Esophagus muscularis mucosa (tissue), 4 donors: Measurements from ENCODE around the gene MTX2. TPM values are rescaled to one million over a fixed set of nuclear protein-coding genes. Genes with fewer than 3 reads are reported as not detected.
"Not testable (repeated sequence)": the region's sequence is repeated elsewhere in the genome, so short reads cannot be mapped to it uniquely, and the experiment has no call there.

ENCODE experiments used
- DNase-seq: peaks from one replicate; pipeline ENCODE4 v3.0.0-alpha.2; 2017; ENCODE audit errors: extremely low spot score
- H3K27ac ChIP-seq, 4 donors: fragments of 200-600 bp; sonication (generic); replicated peaks in 1 of 4; 1 replicate in 3 of 4; 2 replicates in 1 of 4; pipeline ENCODE4 v1.5.1; 2016 to 2019; ENCODE audit warnings: mild to moderate bottlenecking in 1 of 4
- H3K27me3 ChIP-seq, 4 donors: fragments of 200-600 bp; sonication (generic); one replicate each; pipeline versions ENCODE4 v1.5.1 to v1.6.0; 2016 to 2019
- H3K36me3 ChIP-seq, 4 donors: fragments of 200-600 bp; sonication (generic); one replicate each; pipeline ENCODE4 v1.5.1; 2016 to 2019
- H3K4me1 ChIP-seq, 4 donors: fragments of 200-600 bp; sonication (generic); one replicate each; pipeline ENCODE4 v1.5.1; 2016 to 2019
- H3K4me3 ChIP-seq, 4 donors: fragments of 200-600 bp; sonication (generic); 1 replicate in 2 of 4; 2 replicates in 2 of 4; pipeline ENCODE4 v1.5.1; 2016 to 2019; ENCODE audit warnings: mild to moderate bottlenecking in 4 of 4, moderate library complexity in 1 of 4
- H3K9me3 ChIP-seq, 4 donors: fragments of 200-600 bp; sonication (generic); 1 replicate in 3 of 4; 2 replicates in 1 of 4; pipeline ENCODE4 v1.5.1; 2016 to 2019
- EP300 ChIP-seq: sonication (generic); formaldehyde crosslinking; IDR thresholded peaks from one replicate; pipeline ENCODE4 v1.6.1; 2017; ENCODE audit warnings: antibody characterized with exemption
- POLR2A ChIP-seq: fragments of 450-650 bp; IDR thresholded peaks from one replicate; pipeline ENCODE4 v1.6.1; 2017; ENCODE audit warnings: antibody characterized with exemption, moderate library complexity, mild to moderate bottlenecking, low read depth
- POLR2AphosphoS5 ChIP-seq, 2 donors: sonication (generic); formaldehyde crosslinking; IDR thresholded peaks; one replicate each; pipeline ENCODE4 v1.6.1; 2017; ENCODE audit warnings: antibody characterized with exemption in 2 of 2
- WGBS: methylation state at CpG from one replicate; pipeline ENCODE4 v1.1.5; 2018; 5-methylcytosine and 5-hydroxymethylcytosine counted together
- intact Hi-C: fragments of 100-400 bp; cut with DNase I; formaldehyde crosslinking; loops from one replicate; pipeline ENCODE4 v1.15.1; 2023
- total RNA-seq, 4 donors: library from RNA; depleted of rRNA; stranded (reverse); fragments of >200 nt; gene quantifications; one replicate each; pipeline versions ENCODE4 v1.1.0 to v1.2.1, GENCODE V29; 2016
- TF ChIP-seq, protein P1 (sequence below), 3 experiments: fragments of 200-600 bp in 2 of 3; fragments of 450-650 bp in 1 of 3; sonication (generic) in 2 of 3; IDR thresholded peaks; one replicate each; pipeline ENCODE4 v1.5.1; 2017 to 2019; ENCODE audit warnings: antibody characterized with exemption in 3 of 3, mild to moderate bottlenecking in 2 of 3, moderate library complexity in 1 of 3

Gene MTX2
- total RNA-seq, 4 donors from 2014 or later, result 26.2 to 31.1 (median 27.6) TPM

GRCh38 chr2:176291809-176292283 is 22.6 kb downstream of the MTX2 start:
- Histone ChIP-seq H3K27ac (no peak overlapping the region), H3K9me3 (no peaks in the 10 kb centered on the region), H3K4me3 (no peak overlapping the region), H3K4me1 (peaks cover 7 to 28% (median 20%) of the 10 kb centered on the region in 4 donors), H3K27me3 (no peaks in the 10 kb centered on the region), H3K36me3 (no peaks in the 10 kb centered on the region)
- TF ChIP-seq POLR2AphosphoS5 (IDR thresholded peaks at IDR 0.05), result no peak
- TF ChIP-seq, protein P1, sequence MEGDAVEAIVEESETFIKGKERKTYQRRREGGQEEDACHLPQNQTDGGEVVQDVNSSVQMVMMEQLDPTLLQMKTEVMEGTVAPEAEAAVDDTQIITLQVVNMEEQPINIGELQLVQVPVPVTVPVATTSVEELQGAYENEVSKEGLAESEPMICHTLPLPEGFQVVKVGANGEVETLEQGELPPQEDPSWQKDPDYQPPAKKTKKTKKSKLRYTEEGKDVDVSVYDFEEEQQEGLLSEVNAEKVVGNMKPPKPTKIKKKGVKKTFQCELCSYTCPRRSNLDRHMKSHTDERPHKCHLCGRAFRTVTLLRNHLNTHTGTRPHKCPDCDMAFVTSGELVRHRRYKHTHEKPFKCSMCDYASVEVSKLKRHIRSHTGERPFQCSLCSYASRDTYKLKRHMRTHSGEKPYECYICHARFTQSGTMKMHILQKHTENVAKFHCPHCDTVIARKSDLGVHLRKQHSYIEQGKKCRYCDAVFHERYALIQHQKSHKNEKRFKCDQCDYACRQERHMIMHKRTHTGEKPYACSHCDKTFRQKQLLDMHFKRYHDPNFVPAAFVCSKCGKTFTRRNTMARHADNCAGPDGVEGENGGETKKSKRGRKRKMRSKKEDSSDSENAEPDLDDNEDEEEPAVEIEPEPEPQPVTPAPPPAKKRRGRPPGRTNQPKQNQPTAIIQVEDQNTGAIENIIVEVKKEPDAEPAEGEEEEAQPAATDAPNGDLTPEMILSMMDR (IDR thresholded peaks at IDR 0.05), result no peak
- no peak for TF ChIP-seq EP300
- no peak for TF ChIP-seq POLR2A
- intact Hi-C loops, result no loop called here
- no peak for DNase-seq

GRCh38 chr2:176292608-176293007 is 23.4 kb downstream of the MTX2 start:
- intact Hi-C loops, result no loop called here
- Histone ChIP-seq H3K4me1 (peaks cover 7 to 28% (median 20%) of the 10 kb centered on the region in 4 donors), H3K27ac (no peak overlapping the region), H3K27me3 (no peaks in the 10 kb centered on the region), H3K9me3 (no peaks in the 10 kb centered on the region), H3K4me3 (no peak overlapping the region), H3K36me3 (no peaks in the 10 kb centered on the region)
- 97% methylated on average over 2 of the region's 2 CpGs for WGBS
- DNase-seq, result no peak
- TF ChIP-seq POLR2A (no peak), POLR2AphosphoS5 (IDR thresholded peaks at IDR 0.05) (no peak), EP300 (no peak)
- TF ChIP-seq, protein P1 (IDR thresholded peaks at IDR 0.05), result no peak

- 77% methylated on average over 3 of the region's 3 CpGs for WGBS
- Histone ChIP-seq H3K4me3 (no peak overlapping the region), H3K27ac (no peak overlapping the region), H3K27me3 (no peaks in the 10 kb centered on the region), H3K9me3 (no peaks in the 10 kb centered on the region), H3K4me1 (peaks cover 7 to 25% (median 19%) of the 10 kb centered on the region in 4 donors), H3K36me3 (no peaks in the 10 kb centered on the region)
- TF ChIP-seq POLR2A, result no peak
- no peak for TF ChIP-seq EP300
- TF ChIP-seq POLR2AphosphoS5 (IDR thresholded peaks at IDR 0.05), result no peak
- TF ChIP-seq, protein P1 (IDR thresholded peaks at IDR 0.05), result no peak
- intact Hi-C loops, result no loop called here
- no peak for DNase-seq
Observed at GRCh38 chr2:176293334-176293733, 24.1 kb downstream of the MTX2 start.

GRCh38 chr2:176297067-176297466 is 27.8 kb downstream of the MTX2 start:
- intact Hi-C loops, result no loop called here
- peaks cover 0 to 5% (median 0%) of the 10 kb centered on the region in 4 donors for H3K36me3 ChIP-seq
- H3K27ac ChIP-seq, result no peak overlapping the region
- WGBS, result 89% methylated on average over 3 of the region's 3 CpGs
- no peaks in the 10 kb centered on the region for H3K27me3 ChIP-seq
- H3K4me3 ChIP-seq, result no peak overlapping the region
- no peak for TF ChIP-seq EP300
- TF ChIP-seq, protein P1 (IDR thresholded peaks at IDR 0.05), result no peak
- no peak for TF ChIP-seq POLR2AphosphoS5 (IDR thresholded peaks at IDR 0.05)
- TF ChIP-seq POLR2A, result no peak
- no peaks in the 10 kb centered on the region for H3K9me3 ChIP-seq
- peaks cover 0 to 12% (median 10%) of the 10 kb centered on the region in 4 donors for H3K4me1 ChIP-seq
- DNase-seq, result no peak

GRCh38 chr2:176297737-176298136 is 28.5 kb downstream of the MTX2 start:
- no peak for DNase-seq
- H3K4me1 ChIP-seq, result peaks cover 0 to 12% (median 4%) of the 10 kb centered on the region in 4 donors
- H3K27me3 ChIP-seq, result no peaks in the 10 kb centered on the region
- intact Hi-C loops, result no loop called here
- H3K4me3 ChIP-seq, result no peak overlapping the region
- TF ChIP-seq, protein P1 (IDR thresholded peaks at IDR 0.05), result no peak
- TF ChIP-seq POLR2A, result no peak
- TF ChIP-seq EP300, result no peak
- TF ChIP-seq POLR2AphosphoS5 (IDR thresholded peaks at IDR 0.05), result no peak
- H3K27ac ChIP-seq, result no peak overlapping the region
- no peaks in the 10 kb centered on the region for H3K9me3 ChIP-seq
- WGBS, result 98% methylated on average over 1 of the region's 1 CpG
- peaks cover 0 to 10% (median 0%) of the 10 kb centered on the region in 4 donors for H3K36me3 ChIP-seq

- H3K9me3 ChIP-seq, H3K4me3 ChIP-seq, H3K4me1 ChIP-seq, H3K27ac ChIP-seq, H3K27me3 ChIP-seq, DNase-seq, intact Hi-C loops: not testable (repeated sequence)
- WGBS, result 100% methylated on average over 1 of the region's 1 CpG
- H3K36me3 ChIP-seq, result peaks cover 0 to 15% (median 6%) of the 10 kb centered on the region in 4 donors
Observed at GRCh38 chr2:176306020-176306419, 36.8 kb downstream of the MTX2 start.
